HG03521 (cell line): ENCODE results near the gene CERS6.
"Not testable (repeated sequence)": the region's sequence is repeated elsewhere in the genome, so short reads cannot be mapped to it uniquely, and the experiment has no call there.

ENCODE experiments used
- ATAC-seq: cut with Tn5 transposase; IDR thresholded peaks from one replicate; pipeline ENCODE4 v1.9.1; 2021; ENCODE audit warnings: mild to moderate bottlenecking, moderate library complexity; ENCODE audit not compliant: unreplicated experiment

Gene CERS6, protein sequence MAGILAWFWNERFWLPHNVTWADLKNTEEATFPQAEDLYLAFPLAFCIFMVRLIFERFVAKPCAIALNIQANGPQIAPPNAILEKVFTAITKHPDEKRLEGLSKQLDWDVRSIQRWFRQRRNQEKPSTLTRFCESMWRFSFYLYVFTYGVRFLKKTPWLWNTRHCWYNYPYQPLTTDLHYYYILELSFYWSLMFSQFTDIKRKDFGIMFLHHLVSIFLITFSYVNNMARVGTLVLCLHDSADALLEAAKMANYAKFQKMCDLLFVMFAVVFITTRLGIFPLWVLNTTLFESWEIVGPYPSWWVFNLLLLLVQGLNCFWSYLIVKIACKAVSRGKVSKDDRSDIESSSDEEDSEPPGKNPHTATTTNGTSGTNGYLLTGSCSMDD

DNA sequence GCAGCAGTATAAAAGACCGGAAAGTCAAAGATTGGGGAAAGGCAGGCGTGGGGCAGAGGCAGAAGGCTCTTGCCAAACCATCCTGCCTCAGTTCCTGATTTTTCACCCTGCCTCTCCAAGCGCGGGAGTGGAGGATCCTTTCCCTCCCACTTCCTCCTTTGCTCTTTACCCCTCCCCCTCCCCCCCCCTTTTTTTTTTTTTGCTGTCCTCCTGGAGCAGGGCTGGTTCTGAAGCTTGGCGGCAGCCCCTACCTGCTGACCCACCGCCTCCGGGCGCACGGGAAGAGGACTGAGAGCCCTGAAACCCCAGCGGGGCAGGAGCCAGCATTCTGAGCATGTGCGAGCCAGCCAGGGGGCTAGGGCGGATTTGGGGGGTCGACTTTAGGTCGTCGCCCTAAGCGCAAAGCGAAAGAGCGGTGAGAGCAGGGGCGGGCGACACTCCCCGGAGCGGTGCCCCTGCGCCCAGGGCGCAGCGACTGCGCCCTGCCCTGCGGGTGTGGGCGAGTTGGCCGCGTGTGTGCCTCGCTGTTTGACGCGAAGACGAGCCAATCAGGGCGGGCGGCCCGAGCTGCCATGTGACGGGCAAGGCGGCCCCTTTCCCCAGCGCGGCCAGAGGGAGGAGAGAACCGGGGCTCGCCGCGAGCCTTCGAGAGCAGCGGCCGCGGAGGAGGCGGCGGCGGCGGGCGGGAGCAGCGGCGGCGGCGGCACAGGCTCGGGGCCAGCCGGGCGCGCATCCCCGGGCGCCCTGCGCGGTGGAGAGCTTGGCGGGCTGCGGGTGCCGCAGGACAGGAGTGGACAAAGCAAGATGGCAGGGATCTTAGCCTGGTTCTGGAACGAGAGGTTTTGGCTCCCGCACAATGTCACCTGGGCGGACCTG lies at the start of gene CERS6:
Gene CERS6 (plus strand): TSS at position 628 of the 876 bp plus-strand sequence. CDS start 177 bp downstream, at position 805.
- peak; percentile 96 for ATAC-seq

DNA sequence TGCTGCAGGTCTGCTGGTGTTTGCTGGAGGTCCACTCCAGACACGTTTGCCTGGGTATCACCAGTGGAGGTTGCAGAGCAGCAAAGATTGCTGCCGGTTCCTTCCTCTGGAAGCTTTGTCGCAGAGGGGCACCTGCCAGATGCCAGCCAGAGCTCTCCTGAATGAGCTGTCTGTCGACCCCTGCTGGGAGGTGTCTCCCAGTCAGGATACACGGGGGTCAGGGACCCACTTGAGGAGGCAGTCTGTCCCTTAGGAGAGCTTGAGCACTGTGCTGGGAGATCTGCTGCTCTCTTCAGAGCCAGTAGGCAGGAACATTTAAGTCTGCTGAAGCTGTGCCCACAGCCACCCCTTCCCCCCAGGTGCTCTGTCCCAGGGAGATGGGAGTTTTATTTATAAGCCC lies 43.8 kb upstream of the CERS6 start:
- not testable (repeated sequence) for ATAC-seq

DNA sequence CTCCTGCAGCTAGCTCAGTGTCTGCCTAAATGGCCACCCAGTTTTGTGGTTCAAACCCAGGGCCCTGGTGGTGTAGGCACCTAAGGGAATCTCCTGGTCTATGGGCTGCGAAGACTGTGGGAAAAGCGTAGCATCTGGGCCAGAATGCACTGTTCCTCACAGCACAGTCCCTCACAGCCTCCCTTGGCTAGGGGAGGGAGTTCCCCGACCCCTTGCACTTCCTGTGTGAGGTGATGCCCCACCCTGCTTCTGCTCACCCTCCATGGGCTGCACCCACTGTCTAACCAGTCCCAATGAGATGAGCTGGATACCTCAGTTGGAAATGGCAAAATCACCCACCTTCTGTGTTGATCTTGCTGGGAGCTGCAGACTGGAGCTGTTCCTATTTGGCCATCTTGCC lies 43.0 kb upstream of the CERS6 start:
- ATAC-seq, result not testable (repeated sequence)

DNA sequence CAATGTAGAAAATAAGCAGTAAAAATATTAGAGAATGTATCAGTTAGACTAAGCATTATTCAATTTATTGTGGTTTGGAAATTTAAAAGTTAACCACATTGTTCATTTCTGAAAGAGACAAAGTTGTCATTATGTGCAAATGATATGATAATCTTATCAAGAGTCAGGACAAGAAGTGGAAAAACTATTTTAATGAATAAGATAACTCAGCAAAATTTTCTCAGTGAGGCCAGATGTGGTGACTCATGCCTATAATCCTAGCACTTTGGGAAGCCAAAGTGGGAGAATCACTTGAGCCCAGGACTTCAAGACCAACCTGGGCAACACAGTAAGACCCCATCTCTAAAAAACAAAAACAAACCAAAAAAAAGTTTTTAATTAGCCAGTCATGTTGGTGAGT lies 39.5 kb upstream of the CERS6 start:
- no peak for ATAC-seq

DNA sequence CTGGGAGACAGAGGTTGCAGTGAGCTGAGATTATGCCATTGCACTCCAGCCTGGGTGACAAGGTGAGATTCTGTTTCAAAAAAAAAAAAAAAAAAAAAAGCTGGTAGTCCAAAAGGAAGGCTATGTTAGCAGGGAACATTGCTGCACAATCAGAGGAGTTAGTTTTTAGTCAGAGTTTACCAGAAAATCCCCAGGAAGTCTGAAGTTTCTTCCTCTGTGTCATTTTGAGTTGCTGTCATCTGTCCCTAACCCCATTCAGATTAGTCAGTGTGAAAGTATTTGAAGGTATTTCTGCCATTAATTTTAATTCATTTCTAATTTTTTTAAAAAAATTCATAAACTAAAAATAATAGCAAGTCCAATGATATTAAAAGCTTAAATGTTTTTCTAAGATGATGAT lies 33.5 kb upstream of the CERS6 start:
- no peak for ATAC-seq

DNA sequence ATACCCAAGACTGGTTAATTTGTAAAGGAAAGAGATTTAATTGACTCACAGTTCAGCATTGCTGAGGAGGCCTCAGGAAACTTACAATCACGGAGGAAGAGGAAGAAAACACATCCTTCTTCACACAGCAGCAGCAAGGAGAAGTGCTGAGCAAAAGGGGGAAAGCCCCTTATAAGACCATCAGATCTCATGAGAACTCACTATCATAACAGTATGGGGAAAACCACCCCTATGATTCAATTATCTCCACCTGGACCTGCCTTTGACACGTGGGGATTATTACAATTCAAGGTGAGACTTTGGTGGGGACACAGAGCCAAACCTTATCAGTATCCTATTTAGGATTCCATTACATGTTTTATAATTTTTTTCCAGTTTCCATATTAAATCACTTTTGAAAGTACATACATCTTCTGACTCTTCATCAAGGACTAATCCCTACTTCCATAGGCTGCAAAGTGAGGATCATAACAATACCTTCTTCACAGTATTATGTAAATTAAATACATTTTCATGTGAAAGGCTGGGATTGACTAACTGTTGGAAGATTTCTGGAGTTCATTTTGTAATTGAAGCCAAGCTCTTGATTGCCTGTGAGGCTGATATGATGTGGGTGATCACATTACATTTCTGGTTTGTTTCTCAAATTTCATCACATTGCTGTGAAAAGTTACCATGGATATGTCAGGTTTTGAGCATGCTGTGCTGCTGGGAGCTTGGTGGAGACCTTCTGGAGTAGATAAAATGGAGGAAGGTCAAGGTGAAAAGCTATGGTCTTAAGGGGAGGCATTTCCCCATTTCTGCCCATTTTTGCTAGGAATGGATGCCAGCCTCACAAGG lies 31.7 kb upstream of the CERS6 start:
- ATAC-seq, result no peak

DNA sequence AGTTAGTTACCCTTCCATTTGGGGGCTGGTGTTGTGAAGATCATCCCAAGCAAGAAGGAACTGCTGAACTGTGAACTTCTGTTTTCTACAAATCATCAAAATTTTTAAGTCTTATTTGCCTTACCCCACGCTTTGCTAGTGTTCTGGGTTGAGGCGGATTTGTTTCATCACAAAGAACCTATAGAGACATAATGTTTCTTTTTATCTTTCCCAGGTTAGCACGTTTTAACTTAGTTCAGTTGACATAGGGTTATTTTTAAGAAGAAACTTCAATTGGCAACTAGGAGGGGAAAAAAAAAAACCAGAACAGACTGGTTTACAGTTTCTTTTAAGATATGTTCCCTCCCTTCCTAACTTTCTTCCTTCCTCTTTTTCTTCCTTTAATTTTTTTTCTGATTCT lies 31.1 kb upstream of the CERS6 start:
- no peak for ATAC-seq

DNA sequence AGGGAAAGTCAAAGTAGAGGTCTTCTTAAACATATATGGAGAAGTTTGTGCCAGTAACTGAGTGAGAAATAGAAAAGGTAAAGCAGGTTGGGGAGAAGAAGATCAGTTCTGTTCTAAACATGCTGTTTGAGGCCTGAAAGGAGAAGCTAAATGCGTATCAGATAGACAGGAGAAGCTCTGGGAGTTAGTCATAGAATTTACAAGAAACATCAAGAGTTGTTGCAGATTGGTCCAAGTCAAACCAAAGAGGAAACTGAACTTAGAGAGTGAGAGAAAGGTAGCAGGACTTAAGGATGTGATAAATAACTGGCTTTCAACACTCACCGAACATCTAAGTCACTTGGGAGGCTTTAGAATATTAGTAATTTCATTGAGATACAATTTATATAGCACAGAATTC lies 29.2 kb upstream of the CERS6 start:
- ATAC-seq, result no peak

DNA sequence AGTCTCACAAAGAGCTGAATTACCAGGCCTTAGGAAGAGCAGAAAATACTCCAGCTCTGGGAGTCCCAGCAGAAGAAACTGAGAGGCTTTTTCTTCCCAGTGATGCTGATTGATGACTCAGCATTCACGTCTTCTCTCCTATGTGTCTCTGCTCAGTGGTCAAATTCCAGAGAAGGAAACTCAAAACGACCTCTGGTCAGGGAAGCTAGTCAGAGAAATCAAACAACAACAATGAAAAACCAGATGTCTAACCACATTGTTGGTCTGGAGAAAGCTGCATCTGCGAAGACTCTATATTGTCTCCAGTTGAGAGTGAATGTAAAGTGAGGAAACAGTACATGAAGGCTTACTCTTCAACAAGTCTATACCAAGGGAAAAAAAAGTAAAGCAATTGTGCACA lies 28.6 kb upstream of the CERS6 start:
- no peak for ATAC-seq

DNA sequence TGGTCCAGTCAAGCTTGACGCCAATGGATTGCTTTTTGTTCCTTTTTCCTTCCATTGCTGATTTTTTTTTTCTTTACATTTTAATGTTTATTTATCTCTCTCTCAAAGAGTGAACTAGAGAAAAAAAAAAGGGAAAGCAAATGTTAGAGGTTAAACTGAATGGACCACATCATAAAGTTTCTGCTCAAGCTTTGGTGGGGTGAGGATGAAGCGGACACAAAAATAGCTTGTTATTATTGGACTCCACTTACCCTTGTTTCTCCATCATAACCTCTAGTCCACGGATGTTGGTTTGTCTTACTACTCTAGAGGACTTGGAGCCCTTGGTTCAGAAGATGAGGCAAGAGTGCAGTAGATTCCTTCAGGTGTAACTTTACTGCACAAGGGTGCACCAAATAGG lies 27.6 kb upstream of the CERS6 start:
- no peak for ATAC-seq

DNA sequence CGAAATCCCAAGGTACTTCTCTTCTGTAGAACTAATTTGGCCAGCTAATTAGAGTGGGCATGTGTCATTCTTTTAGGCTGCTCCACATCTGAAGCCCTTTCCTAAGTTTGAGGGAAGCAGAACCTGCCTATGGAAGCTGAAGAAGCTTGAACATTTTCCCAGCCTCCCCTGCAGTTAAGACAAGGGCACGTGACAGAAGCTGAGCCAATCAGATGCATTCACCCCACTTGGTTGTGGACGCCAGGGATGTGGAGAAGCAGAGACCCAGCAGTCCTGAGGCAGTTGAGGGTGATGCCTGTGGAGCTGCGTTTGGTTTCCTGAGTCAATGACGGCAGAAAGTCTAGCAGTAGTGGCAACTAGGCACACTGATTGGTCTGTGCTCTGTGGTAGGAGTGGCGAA lies 26.1 kb upstream of the CERS6 start:
- ATAC-seq, result no peak

DNA sequence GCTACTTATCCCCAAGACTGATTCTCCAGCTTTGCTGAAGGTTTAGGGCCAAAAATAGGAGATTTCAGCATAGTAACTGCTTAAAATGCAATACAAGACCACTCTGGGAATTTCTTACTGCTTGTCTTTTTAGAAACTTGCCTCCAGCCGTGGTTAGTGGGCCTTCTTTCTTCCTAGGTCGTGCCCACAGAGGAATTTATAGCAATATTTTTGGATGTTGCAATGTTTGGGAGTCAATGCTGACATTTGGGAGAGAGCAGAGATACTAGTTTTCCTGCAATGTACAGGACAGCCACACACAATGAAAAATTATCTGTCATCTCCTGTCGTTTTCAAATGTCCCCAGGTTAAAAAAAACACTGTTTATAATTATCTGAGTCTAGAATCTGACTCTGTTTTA lies 25.6 kb upstream of the CERS6 start:
- no peak for ATAC-seq

DNA sequence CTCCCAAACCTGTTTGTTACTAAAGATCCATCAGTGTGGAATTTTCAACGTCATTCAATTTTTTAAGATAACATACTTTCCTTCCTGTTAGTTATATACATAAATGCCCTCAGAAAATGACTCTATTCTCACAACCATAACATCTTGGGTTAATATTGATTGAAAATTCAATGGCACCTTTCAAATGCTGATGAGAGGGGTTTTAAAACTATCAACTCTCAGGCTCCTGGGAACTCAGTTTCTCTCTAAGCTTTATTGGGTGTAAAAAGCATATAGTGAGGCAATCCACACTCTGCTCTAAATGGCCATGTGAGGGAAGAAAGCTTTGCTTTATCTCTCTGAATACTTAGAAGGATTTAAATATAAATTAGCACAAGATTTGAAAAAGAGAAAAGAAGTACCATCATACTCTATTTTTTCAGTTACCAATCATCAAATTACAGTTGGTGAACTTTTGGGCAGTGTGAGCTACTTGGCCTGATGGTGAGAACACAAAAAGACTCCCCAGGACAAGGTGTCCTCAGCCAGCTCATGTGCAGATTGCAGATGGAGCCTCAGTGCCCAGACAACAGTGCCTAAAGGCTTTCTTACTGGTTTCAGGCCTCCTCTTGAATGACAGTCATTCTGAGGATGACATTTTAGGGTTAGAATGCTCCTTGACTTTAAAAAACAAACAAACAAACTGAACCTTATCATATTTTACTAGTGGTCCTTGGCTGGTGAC lies 24.6 kb upstream of the CERS6 start:
- no peak for ATAC-seq

DNA sequence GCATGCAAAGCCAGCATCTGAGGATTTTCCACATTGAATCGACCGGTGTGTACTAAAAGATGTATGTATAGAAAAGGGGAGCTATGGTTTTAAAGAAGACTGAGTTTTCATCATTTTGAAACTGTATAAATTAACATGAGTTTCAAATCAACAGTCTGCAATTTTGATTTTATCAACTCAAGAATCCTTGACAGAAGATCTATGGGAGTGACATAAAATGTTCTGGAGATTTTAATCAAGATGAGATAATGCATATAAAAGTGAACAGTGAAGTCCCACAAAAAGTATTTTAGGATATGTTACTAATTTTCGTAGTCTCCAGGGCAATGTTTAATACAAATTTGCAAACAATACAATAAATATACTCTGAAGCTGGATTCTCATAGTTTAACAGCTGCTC lies 24.0 kb upstream of the CERS6 start:
- ATAC-seq, result no peak

DNA sequence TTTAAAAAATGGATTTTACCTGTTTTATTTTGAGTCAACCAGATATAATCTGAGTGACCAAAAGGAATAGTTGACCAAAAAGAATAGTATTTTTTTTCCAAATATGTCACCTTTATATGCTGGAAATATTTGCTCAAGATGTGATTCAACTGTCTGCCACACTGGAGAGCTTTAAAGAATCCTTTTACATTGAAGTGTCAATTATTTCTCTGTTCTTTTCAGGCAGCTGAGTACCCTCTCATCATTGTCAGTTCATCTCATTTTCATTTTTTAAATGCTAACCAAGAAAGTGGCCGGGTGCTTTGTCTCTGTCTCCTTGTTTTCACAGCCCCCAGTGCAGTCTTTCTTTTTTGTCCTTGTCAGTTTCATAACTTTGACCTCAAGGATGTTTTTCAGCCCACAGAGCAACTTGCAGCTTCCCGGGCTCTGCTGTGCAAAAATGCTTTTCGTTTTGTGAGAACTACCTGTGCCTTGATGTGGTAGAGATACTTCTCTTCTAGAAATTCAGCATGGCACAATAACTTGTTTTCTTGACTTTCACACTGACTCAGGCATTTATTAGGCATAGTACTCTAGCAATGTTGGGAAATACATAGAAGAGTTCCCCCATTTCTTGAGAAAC lies 23.4 kb upstream of the CERS6 start:
- no peak for ATAC-seq

DNA sequence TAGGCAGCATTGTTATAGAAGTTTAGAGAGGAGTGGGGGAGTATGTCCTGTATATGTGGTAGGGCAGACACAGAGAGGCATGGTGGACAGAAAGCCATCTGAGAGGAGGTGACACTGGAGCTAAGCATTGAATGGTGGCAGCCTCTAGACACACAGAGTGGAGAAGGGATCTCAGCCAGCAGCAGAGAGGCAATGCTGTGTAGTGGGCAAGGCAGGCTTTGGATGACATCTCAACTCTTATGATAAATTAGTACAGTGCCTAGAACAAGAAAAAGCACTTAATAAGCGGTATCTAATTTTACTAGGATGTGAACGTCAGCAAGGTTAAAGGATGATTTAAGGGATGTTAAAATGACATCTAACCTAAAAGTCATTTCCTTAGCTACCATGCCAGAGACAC lies 22.5 kb upstream of the CERS6 start:
- no peak for ATAC-seq

DNA sequence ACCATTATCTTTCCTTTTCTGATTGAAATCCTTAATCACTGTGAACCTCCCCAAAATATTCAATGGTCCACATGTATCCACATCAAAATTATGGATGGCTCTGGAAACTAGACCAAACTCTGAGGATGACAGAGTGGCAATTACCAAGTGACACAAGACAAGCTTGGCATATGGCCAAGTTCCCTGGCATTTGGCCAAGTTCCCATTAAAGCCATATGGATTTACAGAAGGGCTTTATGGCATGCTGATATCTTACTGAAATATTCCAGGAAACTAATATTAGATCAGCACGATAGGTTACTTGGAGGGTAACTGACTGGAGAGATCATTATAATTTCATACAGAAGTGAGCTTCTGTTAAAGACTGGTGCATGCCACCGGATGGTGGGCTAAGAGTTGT lies 21.9 kb upstream of the CERS6 start:
- ATAC-seq, result no peak

DNA sequence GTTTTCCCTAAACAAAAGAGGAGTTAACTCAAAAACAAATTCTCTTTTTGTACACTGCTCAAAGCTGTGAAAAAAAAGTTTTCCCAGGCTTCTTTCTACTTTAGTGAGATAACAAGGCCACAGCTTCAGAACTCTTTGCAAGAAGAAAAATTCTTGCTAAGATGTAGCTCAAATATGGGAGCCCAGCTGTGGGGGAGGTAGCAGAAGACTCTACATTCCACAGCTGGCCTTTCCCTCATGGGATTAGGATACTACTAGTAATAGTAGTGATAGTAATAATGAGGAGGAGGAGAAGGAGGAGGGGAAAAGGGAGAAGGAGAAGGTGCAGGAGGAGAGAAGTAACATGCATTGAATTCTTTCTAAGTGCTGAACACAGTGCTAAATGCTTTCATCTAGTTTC lies 19.2 kb upstream of the CERS6 start:
- ATAC-seq, result no peak

DNA sequence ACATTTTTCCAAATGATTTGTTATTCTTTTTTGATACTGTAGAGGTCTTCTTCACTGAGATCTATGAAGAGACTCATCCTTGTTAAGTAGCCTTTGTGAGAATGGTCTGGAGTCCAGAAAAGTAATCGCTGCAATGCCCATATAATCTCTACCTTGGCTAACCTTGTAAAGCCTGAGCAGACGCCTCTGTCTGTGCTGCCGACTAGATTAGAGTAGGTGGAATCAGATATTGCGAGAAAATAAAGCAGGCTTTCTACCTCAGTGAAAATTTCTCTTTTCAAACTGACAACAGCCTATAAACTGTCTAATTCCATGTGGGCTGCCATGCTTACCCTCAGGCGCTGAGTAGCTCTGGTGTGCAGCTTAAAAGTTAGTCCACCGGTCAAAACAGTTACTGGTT lies 17.5 kb upstream of the CERS6 start:
- ATAC-seq, result no peak

DNA sequence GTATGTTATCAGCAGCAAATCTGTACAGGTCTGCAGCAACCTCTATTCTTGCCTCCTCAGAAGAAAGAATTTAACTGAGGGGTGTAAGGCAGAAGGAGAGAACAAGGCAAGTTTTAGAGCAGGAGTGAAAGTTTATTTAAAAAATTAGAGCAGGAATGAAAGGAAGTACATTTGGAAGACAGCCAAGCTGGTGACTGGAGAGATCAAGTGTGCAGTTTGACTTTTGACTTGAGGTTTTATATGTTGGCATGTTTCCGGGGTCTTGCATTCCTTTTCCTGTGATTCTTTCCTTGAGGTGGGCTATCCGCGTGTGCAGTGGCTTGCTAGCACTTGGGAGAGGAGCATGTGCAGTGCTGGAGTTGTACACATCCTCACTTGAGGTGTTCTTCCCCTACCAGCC lies 16.5 kb upstream of the CERS6 start:
- no peak for ATAC-seq
